DOHH2 (cell line): ENCODE measurements around the gene CLCNKA.

ENCODE experiments used
- H3F3A ChIP-seq: fragments of 200-600 bp; sonication (generic), shearing (Covaris generic); 2 replicates; pipeline ENCODE4 v1.6.0; 2016; ENCODE audit warnings: antibody characterized with exemption, mild to moderate bottlenecking; ENCODE audit not compliant: control insufficient read depth, insufficient read depth
- H3K27ac ChIP-seq: fragments of 200-600 bp; sonication (generic); 2 replicates; pipeline ENCODE4 v1.5.1; 2014; ENCODE audit warnings: low read depth, mild to moderate bottlenecking, low read length, moderate library complexity
- H3K27me3 ChIP-seq: fragments of 200-600 bp; sonication (generic); 2 replicates; pipeline ENCODE4 v1.6.1; 2014; ENCODE audit warnings: mild to moderate bottlenecking, low read length, mixed read lengths; ENCODE audit not compliant: control insufficient read depth
- H3K36me3 ChIP-seq: fragments of 200-600 bp; sonication (generic); 2 replicates; pipeline ENCODE4 v1.6.1; 2014; ENCODE audit warnings: mild to moderate bottlenecking, low read length, moderate library complexity, mixed read lengths; ENCODE audit not compliant: control insufficient read depth
- H3K4me1 ChIP-seq: fragments of 200-600 bp; sonication (generic); 2 replicates; pipeline ENCODE4 v1.6.1; 2014; ENCODE audit warnings: mild to moderate bottlenecking, low read length, mixed read lengths; ENCODE audit not compliant: control insufficient read depth
- H3K4me2 ChIP-seq: fragments of 200-600 bp; sonication (generic); 2 replicates; pipeline ENCODE4 v1.6.0; 2014; ENCODE audit warnings: mild to moderate bottlenecking, low read length, moderate library complexity
- H3K4me3 ChIP-seq: fragments of 200-600 bp; sonication (generic); 2 replicates; pipeline ENCODE4 v1.5.1; 2014; ENCODE audit warnings: mild to moderate bottlenecking, low read length, mixed read lengths
- H3K79me2 ChIP-seq: fragments of 200-600 bp; sonication (generic); 2 replicates; pipeline ENCODE4 v1.6.1; 2014; ENCODE audit warnings: mild to moderate bottlenecking, low read length, mixed read lengths; ENCODE audit not compliant: control insufficient read depth
- H3K9me2 ChIP-seq: fragments of 200-600 bp; sonication (generic); replicated peaks from 2 replicates; pipeline ENCODE4 v1.6.1; 2014; ENCODE audit warnings: mild to moderate bottlenecking, low read length, mixed read lengths; ENCODE audit not compliant: control insufficient read depth
- H3K9me3 ChIP-seq: fragments of 200-600 bp; sonication (generic); 2 replicates; pipeline ENCODE4 v1.6.1; 2014; ENCODE audit warnings: antibody characterized with exemption, low read length, mixed read lengths; ENCODE audit not compliant: control insufficient read depth, insufficient read depth
- H4K20me1 ChIP-seq: fragments of 200-600 bp; sonication (generic); 2 replicates; pipeline ENCODE4 v1.6.0; 2014; ENCODE audit warnings: low read depth, mild to moderate bottlenecking, antibody characterized with exemption, low read length, moderate library complexity; ENCODE audit not compliant: control insufficient read depth, insufficient read depth
- CTCF ChIP-seq: fragments of 200-600 bp; sonication (generic); IDR thresholded peaks from one replicate; pipeline ENCODE4 v1.5.1; 2014; ENCODE audit warnings: antibody characterized with exemption, mild to moderate bottlenecking, low read depth, low read length; ENCODE audit not compliant: poor library complexity, severe bottlenecking
- EZH2phosphoT487 ChIP-seq: fragments of 200-600 bp; sonication (generic); IDR thresholded peaks from 2 replicates; pipeline ENCODE4 v1.6.1; 2017; ENCODE audit warnings: borderline replicate concordance, mild to moderate bottlenecking, antibody characterized with exemption, low read length, moderate library complexity, mixed read lengths

The CLCNKA gene

GRCh38 chr1:16077406-16078245, 55.8 kb downstream of the CLCNKA start:
- Histone ChIP-seq H3K27ac (no peak overlapping the region), H3K4me1 (peaks cover 14% of the 10 kb centered on the region), H3K4me2 (no peak overlapping the region)

GRCh38 chr1:16078925-16079656, 57.3 kb downstream of the CLCNKA start:
- peak; percentile 86 for TF ChIP-seq CTCF
- no peak for TF ChIP-seq EZH2phosphoT487
- Histone ChIP-seq H3K36me3 (no peaks in the 10 kb centered on the region), H3K4me3 (0 out of 2 replicates have a peak overlapping the region, but pooled peaks have one; percentile 20), H3K9me3 (no peaks in the 10 kb centered on the region), H3K27me3 (peaks cover 11% of the 10 kb centered on the region), H3K9me2 (no peaks in the 10 kb centered on the region), H3K4me2 (peak overlapping the region; percentile 60), H4K20me1 (no peaks in the 10 kb centered on the region; the same call in 1 of the 2 replicates), H3F3A (no peaks in the 10 kb centered on the region), H3K79me2 (no peaks in the 10 kb centered on the region), H3K4me1 (peaks cover 6% of the 10 kb centered on the region), H3K27ac (no peak overlapping the region)

More at GRCh38 chr1:16077406-16078245, 55.8 kb downstream of the CLCNKA start:
- no peak overlapping the region for H3K4me3 ChIP-seq
- H3K27me3 ChIP-seq = peaks cover 23% of the 10 kb centered on the region
- no peaks in the 10 kb centered on the region for H3K9me3 ChIP-seq
- no peaks in the 10 kb centered on the region for H3K79me2 ChIP-seq
- TF ChIP-seq EZH2phosphoT487 (no peak), CTCF (no peak)
- no peaks in the 10 kb centered on the region for H3K9me2 ChIP-seq
- H3K36me3 ChIP-seq = no peaks in the 10 kb centered on the region
- H3F3A ChIP-seq = 0 out of 2 replicates have a peak, but pooled peaks cover 3% of the 10 kb centered on the region
- H4K20me1 ChIP-seq = no peaks in the 10 kb centered on the region; the same call in 1 of the 2 replicates

- Histone ChIP-seq H3K27me3 (peaks cover 4% of the 10 kb centered on the region; the same call in 1 of the 2 replicates), H3K4me1 (peaks cover 6% of the 10 kb centered on the region), H3K4me3 (no peak overlapping the region), H3K36me3 (no peaks in the 10 kb centered on the region), H3K9me2 (no peaks in the 10 kb centered on the region), H3K27ac (no peak overlapping the region), H3K79me2 (no peaks in the 10 kb centered on the region), H4K20me1 (no peaks in the 10 kb centered on the region), H3K9me3 (no peaks in the 10 kb centered on the region), H3K4me2 (no peak overlapping the region), H3F3A (no peaks in the 10 kb centered on the region)
- no peak for TF ChIP-seq EZH2phosphoT487
- TF ChIP-seq CTCF = no peak
Observed at GRCh38 chr1:16080422-16081150, 58.8 kb downstream of the CLCNKA start.
